ENCODE measurements around the gene CEACAM4.
"Not testable (repeated sequence)": the region's sequence is repeated elsewhere in the genome, so short reads cannot be mapped to it uniquely, and the experiment has no call there.

Gene CEACAM4

DNA sequence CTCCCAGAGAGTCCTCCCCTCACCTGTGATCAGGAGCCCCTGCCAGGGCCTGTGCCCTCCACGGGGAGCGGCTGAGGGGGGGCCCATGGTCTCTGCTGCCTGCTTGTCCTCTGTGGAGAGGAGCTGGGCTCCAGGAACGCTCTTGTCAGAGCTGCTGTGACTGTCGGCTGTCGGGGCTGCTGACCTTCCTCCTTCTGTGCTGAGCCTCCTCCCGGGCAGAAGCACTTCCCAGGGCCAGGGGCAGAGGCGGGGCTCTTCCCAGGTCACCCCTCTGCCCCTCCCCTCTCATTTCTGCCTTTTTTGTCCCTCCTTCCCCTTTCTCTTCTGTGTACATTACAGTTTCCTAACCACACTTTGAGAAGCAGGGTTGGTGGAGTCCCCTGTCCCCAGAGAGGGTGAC is at the start of gene CEACAM4:
Gene CEACAM4, minus strand, starts transcription at position 198 of the 400 bp plus-strand sequence. Its CDS starts 111 bp downstream, at position 87.
- DNase-seq, result no peak

DNA sequence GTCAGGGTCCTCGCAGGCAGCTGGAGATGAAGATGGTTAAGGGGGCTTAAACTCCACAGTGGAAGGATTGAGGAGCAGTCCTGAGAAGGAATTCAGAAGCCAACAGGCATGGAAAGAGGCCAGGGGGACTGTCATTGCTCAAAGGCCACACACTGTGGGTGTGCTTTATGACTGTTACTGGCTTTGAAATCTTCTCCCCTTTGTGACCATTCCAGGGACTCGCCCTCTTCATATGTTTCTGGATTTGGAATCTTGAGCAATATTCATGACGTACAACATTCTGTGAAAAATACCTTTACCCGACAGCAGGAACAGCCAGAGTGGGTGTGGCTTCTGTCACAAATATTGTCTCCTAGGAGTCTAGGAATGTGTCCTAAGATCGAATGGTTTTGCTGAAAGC is 44.6 kb upstream of the CEACAM4 start:
- no peak for DNase-seq

DNA sequence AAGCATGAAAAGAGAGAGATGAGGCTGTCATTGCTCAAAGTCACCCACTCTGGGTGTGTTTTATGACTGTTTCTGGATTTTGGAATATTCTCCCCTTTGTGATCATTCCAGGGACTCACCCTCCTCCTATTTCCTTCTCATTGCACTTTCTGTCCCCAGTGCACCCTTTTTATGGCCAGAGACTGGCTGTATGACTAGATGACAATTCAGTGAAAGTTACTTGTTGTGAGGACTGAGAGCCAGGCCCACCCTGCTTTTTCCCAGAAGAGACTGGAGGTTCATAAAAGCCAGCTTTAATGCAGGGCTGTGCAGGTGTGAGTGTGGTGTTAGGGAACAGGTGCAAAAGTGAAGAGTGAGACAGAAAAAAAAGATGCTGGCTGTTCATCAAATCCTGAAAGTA is 43.9 kb upstream of the CEACAM4 start:
- no peak for DNase-seq

DNA sequence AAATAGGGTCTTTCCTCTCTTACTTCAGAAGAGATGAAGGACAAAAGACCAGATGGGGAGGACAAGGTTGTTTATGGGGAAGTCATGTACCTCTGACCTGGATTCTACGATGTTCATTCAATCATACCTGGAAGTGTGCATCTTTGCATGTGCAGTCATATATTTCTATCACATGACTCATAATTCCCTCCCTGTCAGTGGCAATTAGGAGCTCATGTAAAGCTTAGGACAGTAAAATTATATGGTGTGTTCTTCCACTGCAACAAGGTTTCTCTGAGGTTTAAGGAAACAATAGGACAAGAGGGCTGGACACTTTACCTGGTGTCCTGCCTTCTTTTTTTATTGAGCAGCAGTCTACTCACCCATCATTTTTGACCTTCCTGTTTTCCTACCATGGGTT is 41.4 kb upstream of the CEACAM4 start:
- DNase-seq, result no peak

DNA sequence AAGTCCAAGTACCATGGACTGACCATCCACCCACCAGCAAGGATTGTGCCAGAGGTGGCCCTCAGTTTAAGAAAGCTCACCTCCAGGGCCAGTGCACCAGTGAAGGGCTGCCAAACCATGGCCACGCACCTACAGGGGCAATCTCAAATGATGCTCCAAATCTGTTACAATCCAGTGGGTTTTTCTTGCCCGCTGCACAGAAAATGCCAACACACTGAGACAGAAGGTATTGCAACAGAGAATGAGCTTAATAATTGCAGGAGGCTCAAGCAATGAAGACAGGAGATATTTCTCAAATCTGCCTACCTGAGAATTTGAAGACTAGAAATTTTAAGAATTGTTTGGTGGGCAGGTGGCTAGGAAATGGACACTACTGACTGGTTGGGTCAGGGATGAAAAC is 39.2 kb upstream of the CEACAM4 start:
- no peak for DNase-seq

DNA sequence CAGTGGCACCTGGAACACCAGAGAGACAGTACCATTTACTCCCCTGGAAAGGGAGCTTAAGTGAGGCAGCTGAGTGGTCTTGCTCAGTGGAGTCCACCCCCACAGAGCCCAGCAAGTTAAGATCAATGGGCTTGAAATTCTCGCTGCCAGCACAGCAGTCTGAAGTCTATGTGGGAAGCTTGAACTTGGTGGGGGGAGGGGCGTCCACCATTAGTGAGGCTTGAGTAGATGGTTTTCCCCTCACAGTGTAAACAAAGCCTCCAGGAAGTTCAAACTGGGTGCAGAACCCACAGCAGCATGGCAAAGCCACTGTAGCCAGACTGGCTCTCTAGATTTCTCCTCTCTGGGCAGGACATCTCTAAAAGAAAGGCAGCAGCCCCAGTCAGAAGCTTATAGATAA is 30.3 kb upstream of the CEACAM4 start:
- peak; percentile 9 for DNase-seq

DNA sequence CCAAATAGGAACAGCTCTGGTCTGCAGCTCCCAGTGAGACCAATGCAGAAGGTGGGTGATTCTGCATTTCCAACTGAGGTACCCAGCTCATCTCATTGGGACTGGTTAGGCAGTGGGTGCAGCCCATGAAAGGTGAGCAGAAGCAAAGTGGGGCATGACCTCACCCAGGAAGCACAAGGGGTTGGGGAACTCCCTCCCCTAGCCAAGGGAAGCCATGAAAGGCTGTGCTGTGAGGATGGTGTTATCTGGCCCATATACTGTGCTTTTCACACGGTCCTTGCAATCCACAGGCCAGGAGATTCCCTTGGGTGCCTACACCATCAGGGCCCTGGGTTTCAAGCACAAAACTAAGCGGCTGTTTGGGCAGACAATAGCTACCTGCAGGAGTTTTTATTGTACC is 29.9 kb upstream of the CEACAM4 start:
- not testable (repeated sequence) for DNase-seq

DNA sequence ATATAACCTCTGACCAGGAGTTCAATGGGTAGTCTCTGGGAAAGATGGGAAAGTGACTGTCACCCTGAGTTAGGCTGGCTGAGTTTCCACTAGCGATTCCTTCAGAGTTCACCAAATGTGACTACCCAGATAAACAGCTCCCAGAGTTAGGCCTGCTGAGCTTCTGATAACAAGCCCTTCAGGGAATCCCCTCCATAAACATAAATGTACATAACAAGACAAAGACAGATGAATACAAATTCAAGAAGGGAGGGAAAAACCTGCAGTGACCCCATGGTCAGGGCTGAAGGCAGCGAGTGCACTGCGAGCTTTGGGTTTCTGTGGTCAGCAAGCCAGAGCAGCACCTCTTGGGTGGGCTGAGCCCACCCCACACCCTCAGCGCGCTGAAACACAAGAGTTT is 25.4 kb upstream of the CEACAM4 start:
- DNase-seq, result no peak

DNA sequence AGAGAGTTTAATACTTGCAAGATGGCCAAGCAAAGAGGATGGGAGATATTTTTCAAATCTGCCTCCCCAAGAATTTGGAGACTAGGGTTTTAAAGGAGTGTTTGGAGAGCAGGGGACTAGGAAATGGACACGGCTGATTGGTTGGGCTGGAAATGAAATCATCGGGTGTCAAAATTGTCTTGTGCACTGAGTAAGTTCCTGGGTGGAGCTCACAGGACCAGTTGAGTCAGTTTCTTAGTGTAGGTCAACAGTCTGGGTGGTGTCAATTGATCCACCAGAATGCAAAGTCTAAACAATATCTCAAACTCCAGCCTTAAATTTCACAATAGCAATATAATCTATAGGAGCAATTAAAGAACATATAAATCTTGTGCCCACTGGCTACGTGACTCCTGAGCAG is 23.0 kb upstream of the CEACAM4 start:
- DNase-seq, result no peak

DNA sequence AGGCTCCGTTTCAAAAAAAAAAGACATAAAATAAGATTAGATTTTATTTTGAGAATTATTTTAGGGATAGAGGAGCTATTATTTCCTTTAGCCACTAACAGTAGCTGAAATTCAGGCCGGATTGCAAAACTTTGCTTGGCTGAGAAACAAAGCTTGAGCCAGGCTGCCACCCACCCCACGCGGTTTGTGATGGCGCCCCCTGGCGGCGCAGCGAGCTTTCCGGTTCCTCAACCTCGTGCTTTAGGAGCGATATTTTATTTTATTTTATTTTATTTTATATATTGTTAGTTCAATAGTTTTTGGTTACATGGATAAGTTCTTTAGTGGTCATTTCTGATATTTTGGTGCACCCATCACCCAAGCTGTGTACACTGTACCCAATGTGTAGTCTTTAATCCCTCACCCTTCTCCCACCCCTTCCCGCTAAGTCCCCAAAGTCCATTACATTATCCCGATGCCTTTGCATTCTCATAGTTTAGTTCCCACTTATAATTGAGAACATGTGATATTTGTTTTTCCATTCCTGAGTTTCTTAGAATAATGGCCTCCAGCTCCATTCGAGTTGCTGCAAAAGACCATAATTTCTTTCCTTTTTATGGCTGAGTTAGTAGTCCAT is 19.8 kb upstream of the CEACAM4 start:
- DNase-seq, result peak; percentile 61

DNA sequence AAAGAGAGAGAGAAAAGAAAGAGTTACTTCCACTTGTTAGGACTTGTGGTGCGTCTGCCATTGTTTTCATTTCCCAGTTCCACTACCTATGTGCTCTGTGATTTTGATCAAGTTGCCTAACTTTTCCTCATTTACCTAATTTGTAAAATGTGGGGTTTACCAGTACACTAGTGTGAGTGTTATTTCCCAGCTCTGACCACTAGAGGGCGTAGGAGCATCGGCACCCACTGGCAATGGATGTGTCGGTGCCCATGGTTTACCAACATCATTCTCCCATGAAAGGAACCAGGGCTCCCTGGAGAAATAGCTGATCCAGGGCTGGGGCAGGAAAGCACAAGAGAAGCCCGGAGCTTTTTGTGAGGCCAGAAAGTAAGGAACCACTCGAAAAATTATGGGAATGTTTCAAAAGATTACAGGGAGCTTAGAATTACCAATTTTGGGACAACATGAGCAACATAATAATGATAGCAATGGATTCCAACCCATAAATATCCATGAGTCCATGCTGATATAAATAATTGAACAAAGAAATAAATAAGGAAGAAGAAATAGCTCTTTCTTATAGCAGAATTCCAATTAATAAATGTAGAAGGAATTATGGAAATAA is 15.1 kb upstream of the CEACAM4 start:
- DNase-seq, result peak; percentile 79

DNA sequence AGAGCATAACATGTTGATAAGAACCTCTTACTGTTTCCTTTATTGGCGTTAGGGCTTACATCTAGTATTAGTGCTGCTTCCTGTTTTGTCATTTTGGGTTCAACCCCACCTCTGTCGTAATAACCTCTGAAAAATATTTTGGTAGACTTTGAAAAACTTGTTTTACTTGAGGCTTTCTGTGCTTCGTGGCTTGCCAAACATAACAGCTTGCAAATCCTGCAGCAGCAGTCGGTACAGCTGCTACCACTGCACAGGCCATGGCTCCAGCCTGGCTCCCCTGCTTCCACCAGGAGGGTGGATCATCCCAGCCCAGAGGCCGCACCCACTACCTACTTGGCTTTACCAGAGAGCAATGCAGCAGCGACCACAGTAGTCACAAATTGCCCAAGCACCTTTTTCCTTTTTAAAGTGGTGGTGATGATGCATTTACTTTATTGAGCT is 11.8 kb upstream of the CEACAM4 start:
- peak; percentile 20 for DNase-seq

DNA sequence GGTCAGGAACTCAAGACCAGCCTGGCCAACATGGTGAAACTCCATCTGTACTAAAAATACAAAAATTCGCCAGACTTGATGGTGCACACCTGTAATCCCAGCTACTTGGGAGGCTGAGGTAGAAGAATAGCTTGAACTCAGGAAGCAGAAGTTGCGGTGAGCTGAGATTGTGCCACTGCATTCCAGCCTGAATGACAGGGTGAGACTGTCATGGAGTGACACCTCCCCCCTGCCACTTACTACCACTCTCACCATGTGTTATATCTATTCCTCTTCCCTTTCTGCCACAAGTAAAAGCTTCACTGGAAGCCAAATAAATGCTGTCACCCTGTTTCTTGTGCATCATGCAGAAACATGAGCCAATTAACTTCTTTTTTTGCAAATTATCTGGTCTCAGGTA is 10.6 kb upstream of the CEACAM4 start:
- no peak for DNase-seq

DNA sequence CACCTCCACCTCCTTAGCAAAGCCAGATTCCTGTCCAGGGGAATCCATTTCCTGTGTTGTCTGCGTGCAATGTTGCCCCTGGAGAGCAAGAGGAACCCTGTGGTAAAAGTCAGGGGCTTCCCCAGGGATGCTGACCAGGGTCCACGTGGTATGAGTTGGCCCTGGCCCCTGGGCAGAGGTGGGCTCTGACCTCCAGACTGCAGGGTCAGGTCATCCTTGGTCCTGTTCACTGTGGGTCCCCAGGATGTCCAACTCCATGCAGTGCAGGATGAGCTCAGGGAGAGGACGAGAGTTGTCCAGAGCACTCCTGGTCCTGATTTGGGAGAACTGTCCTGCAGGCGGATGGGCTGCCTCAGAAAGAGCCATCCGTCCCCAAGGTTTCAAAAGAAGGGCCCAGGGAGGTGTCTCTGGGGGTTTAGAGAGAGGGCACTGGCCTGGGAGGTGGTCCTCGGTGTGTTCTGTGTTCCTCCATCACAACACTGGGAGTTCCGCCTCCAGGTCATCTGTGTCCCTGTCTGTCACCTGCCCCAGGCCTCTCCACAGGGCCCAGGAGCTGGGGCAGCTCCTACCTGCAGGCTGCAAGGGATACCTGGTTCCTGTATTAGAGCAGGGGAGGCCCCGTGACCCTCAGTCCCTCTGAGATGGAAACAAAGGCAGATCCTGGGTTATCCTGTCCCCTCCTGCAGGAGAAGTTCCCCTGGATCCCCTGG is 1.2 kb upstream of the CEACAM4 start:
- DNase-seq, result no peak

DNA sequence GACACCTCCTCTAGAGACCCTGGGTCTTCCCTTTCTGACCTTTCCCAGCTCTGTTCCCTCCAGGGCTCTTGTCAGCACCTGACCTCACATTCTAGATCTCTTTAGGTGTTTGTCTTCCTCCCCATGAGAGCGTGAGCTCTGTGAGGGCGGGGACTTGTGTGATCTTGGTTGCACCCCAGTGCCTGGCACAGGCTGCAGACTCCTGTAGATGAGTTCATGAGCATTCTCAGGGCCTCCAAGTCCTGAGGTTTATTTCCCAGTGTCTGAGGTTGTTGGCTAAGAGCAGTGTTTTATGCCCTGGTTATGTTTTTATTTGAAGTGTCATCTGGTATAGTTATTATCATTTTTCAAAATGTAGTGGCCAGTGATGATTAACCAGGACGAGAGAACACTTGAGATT is 596 bp downstream of the CEACAM4 start:
- DNase-seq, result no peak

DNA sequence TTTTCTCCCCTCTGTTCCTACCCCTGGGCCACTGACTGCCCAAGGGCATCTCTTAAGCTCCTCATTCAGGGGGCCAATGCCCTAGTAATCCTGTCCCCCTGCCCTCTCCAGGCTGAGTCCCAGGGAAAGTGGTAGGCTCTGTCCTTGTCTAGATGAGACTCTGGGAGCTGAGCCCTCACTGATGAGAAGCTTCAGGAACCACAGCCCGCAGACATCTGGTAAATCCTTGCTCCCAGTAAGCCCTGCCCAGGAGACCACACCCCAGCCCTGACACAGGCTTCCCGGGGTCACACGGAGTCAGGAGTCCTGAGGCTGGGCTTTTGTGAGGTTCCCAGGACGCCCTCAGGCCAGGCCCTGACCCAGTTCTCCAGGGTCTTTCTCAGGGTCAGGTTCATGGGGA is 1.9 kb downstream of the CEACAM4 start:
- DNase-seq, result no peak

DNA sequence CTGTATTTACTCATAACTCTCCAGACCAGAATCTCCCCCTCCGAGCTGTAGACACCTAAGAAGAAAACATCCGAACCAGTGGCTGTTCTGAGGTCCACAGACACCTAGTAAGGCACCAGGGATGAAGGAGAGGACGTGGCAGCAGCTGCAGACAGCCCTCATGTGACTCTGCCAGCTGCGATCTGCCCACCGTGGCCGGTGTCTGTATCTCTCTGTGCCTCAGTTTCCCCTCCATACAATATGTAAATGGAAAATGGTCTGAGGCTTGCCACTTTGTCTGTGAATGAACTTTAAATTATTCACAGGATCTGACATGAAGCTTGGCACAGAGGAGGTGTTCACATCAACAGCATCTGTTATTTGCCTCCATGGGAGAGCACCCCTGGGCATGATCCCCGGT is 2.4 kb downstream of the CEACAM4 start:
- DNase-seq, result no peak

DNA sequence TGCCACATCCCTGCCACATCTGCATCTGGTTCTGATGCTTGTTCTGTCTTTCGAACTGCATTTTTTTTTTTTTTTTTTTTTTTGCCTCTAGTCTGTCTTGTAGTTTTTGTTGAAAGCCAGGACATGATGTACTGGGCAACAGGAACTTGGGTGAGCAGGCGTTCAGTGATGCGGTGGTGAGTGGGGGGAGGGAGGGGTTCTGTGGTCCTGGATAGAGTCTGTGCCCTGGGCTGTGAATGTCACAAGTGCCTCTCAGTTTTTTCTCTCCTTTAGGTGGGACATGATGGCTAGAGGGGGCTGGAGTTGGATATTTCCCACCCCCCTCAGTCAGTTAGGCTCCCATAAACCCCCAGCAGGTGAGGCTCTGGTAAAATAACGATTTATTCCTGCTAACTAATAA is 3.5 kb downstream of the CEACAM4 start:
- no peak for DNase-seq

DNA sequence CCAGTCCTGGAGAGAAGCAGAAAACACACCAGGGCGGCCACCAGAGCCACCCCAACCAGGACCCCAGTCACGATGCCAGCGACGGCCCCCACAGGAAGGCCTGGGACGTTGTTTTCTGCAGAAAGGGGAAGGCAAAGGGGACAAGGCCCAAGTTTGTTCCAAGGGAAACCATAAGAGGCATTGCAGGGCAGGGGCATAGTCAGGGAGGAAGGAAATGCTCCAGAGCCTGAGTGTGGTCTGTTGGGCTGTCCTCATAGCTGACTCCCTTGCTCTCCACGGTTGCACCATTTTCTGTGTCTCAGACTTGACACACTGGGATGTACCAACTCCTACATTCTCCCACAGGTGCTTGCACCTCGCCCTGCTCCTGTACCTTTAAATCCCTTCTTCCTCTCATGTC is 5.2 kb downstream of the CEACAM4 start:
- no peak for DNase-seq

DNA sequence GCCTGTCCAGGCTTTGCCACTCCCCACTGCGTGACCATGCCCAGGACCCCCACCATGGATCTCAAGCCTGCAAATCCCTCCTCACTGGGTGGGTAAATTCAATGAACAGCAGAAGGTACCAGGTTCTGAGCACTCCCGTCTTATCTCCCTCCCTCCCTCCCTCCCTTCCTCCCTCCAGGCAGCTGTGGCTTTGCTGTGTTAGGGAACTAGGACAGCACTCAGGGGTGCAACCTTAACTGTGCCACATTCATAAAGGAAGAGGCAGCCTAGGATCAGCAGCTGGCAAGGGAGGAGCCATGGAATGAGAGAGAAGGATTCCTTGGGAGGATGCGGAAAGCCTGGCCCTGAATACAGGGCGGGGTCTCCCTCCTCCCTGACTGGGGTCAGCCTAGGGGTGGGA is 5.6 kb downstream of the CEACAM4 start:
- DNase-seq, result no peak

DNA sequence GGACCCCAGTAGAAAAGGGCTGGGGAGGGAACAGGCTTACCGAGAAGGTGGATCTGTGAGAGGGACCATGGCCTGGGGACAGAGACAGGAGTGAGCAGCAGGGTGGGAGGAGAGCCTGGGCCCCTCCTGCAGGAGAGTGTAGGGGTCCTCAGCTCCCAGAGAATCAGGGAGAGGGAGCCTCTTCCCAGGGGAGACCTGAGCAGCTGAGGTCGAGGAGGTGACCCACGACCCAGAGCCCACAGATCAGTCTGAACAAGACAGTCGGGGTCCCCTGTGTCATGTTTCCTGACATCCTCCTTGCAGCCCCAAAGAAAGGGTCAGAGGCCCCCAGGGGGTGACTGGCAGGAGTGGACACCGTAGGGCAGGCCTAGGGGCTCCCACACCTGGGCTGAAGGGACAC is 6.7 kb downstream of the CEACAM4 start:
- no peak for DNase-seq

DNA sequence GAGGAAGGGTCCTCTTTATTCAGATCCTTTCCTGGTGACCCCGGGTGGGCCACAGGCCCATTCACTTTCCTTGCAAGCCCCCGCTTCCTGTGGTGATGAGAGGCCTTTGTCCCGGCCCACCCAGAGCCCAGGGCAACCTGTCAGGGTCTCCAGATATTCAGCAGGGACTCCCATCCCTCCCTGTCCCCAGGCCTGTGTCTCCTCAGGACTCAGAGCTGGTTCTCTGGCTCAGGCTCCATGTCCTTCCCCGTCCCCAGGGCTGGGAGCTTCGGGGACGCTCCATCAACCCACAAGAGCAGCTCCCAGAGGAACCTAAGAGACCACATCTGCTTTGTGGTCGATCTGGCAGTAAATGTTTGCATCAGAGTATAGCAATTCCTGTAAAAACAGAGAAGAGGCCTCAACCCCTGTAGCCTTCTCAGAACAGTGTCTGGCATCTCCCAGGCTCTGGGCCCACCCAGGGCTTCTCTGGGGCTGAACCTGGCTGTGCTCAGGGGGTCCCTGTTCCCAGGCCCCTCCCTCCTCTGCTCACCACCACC is 7.8 kb downstream of the CEACAM4 start:
- no peak for DNase-seq

DNA sequence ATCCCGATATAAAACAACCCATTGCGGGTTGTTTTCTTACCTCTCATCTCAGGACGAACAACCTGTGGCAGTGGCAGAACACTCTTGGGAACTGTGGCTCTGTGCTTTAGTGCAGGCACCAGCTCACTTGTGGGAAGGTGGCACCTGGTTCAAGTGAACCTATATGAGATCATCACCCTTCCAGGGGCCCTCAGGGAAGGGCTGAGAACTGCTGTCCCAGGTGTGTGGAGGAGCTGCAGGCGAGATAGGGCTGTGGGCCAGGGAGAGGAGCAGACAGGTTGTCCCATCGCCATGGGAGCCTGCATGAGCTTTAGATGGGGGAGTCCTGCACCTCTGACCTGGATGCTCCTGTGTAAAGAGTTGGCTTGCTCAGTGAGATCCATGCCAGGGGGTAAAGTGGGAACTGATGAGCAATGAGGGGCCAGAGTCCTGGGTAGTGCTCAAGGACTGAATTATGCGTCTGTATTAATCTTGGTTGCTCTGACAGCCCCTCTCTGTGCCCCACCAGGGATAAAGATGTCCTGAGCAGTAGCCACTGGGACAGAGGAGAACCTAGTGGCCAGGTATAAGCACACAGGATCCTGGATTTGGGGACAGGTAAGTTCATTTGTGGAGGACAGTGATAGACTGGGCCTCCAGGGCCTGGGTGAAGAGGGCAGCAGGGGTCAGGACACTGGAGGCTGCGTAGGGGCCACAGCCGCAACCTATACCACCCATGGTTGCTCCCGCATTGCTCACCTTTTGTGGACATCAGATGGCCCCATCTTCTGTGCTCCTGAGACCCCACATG is 8.7 kb downstream of the CEACAM4 start:
- DNase-seq, result no peak
